AG04450 (cell line): ENCODE results near the gene SMYD4. TPM values are rescaled to one million over a fixed set of nuclear protein-coding genes. Genes with fewer than 3 reads are reported as not detected.
"Not testable (repeated sequence)": the region's sequence is repeated elsewhere in the genome, so short reads cannot be mapped to it uniquely, and the experiment has no call there.

Source experiments
- CTCF ChIA-PET: fragments of 300-600, 350-600 bp; formaldehyde crosslinking; extraction: SDS; loops from one replicate; lab custom pipeline; 2022; ENCODE audit warnings: antibody characterized with exemption, inconsistent platforms; lab: Charles Lee
- POLR2A ChIA-PET: fragments of 350-600 bp; formaldehyde crosslinking; extraction: SDS; loops from one replicate; lab custom pipeline; 2021; ENCODE audit warnings: antibody characterized with exemption, inconsistent platforms; lab: Yijun Ruan, JAX
- DNase-seq: peaks from one replicate; pipeline ENCODE4 v3.0.0-alpha.2; 2011; ENCODE audit warnings: low read depth, low spot score
- H3K27ac ChIP-seq: one replicate; pipeline ENCODE4 v1.5.1; 2012; ENCODE audit warnings: low read depth, low read length, control low read depth
- H3K27me3 ChIP-seq: one replicate; pipeline ENCODE4 v1.6.0; 2012; ENCODE audit warnings: low read length; ENCODE audit not compliant: control insufficient read depth, insufficient read depth
- H3K4me3 ChIP-seq: 2 replicates; pipeline ENCODE4 v1.5.1; 2011; ENCODE audit warnings: mild to moderate bottlenecking, low read depth, low read length, control low read depth
- H3K9me3 ChIP-seq: 2 replicates; pipeline ENCODE4 v1.5.1; 2012; ENCODE audit warnings: low read length; ENCODE audit not compliant: control insufficient read depth, insufficient read depth
- CTCF ChIP-seq: IDR thresholded peaks from 2 replicates; pipeline ENCODE4 v1.5.1; 2011; ENCODE audit warnings: low read depth, low read length, control low read depth, inconsistent platforms
- polyA plus RNA-seq: library from polyadenylated mRNA; depleted of rRNA; stranded (reverse); fragments of >200 nt; gene quantifications from 2 replicates; pipeline ENCODE4 v1.2.3, GENCODE V29; 2011

Gene SMYD4
- polyA plus RNA-seq, 1 experiment, result 5.7 TPM

DNA sequence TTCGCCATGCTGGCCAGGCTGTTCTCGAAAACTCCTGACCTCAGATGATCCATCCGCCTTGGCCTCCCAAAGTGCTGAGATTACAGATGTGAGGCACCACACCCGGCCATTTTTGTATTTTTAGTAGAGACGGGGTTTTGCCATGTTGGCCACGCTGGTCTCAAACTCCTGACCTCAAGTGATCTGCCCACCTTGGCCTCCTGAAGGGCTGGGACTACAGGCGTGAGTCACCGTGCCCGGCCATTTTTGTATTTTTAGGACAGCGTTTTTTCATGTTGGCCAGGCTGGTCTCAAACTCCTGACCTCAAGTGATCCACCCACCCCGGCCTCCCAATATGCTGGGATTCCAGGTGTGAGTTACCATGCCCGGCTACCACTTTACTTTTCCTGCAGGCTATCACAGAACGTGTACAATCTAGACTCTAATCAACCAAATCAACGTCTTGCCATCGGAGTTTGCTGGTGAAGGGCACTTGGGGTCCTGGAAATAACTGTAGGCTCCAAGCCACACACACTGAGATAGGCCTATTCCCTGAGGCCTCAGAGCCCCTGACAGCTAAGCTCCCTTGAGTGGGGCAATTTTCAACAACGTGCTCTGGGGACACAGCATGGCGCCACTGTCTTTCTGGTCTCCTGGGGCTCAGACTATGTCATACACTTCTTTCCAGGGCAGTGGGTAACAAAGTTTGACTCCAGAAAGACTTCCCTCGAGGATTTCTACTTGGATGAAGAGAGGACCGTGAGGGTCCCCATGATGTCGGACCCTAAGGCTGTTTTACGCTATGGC, 55.1 kb downstream of the SMYD4 start:
- CTCF ChIA-PET, result interaction anchor here (0.9 to 1.9 kb wide), 2 partner anchors 9 to 60 kb away, joined by 3 to 9 read pairs; no protein-coding TSS in a partner anchor
- DNase-seq, result no peak
- no peaks in the 10 kb centered on the region for H3K27me3 ChIP-seq
- no peaks in the 10 kb centered on the region; the same call in 1 of the 2 replicates for H3K9me3 ChIP-seq
- H3K4me3 ChIP-seq, result no peak overlapping the region
- TF ChIP-seq CTCF, result no peak
- POLR2A ChIA-PET, result no interaction called here
- no peak overlapping the region for H3K27ac ChIP-seq

DNA sequence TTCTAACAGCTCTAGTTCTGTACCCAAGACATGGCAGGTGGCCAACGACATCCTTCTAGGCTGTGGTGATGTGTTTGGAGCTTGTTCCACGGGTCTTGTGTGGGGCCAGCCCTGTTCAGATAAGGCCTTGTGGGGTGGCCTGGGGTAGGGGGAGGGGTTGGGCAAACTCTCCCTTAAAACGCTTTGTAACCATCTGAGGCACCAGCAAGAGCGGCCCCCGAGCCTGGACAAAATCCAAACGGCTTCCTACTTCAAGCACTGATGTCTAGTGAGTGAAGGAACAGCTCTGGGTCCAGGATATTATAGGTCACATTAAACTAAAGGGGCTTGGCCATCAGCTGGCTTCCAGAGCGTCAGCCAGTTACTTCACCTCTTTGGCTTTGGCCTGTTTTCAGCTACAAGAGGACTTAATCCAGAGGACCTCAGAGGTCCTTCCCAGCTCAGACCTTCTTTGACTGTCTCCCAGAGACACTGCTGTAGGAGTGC, 56.0 kb downstream of the SMYD4 start:
- H3K27ac ChIP-seq, result no peak overlapping the region
- ChIA-PET POLR2A (interaction anchor here (0.7 to 1.0 kb wide), 2 partner anchors 9 to 496 kb away, joined by 3 read pairs; no protein-coding TSS in a partner anchor), CTCF (interaction anchor here (0.5 to 1.9 kb wide), 5 partner anchors 8 to 518 kb away, joined by 3 to 9 read pairs (median 3); no protein-coding TSS in a partner anchor)
- no peak for TF ChIP-seq CTCF
- H3K27me3 ChIP-seq, result no peaks in the 10 kb centered on the region
- no peaks in the 10 kb centered on the region; the same call in 1 of the 2 replicates for H3K9me3 ChIP-seq
- no peak overlapping the region for H3K4me3 ChIP-seq
- DNase-seq, result no peak

DNA sequence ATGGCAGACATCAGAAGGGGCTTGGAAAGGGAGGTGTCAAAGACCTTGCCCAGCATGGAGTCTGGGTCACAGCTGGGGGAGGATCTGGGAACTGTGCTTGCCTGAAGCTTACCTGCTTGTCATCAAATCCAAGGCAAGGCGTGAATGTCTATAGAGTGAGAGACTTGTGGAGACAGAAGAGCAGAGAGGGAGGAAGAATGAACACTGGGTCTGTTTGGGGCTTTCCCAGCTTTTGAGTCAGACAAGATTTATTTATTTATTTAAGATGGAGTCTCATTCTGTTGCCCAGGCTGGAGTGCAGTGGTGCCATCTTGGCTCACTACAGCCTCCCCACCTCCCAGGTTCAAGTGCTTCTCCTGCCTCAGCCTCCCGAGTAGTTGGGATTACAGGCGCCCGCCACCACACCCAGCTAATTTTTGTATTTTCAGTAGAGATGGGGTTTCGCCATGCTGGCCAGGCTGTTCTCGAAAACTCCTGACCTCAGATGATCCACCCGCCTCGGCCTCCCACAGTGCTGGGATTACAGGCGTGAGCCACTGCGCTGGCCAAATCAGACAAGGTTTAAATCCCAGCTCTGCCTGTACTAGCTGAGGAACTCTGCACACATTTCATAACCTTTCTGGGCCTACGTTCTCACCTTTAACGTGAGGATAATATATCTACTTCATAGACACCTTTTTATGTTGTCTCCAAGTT, 56.6 kb downstream of the SMYD4 start:
- H3K27ac ChIP-seq, H3K4me3 ChIP-seq, H3K27me3 ChIP-seq, H3K9me3 ChIP-seq: not testable (repeated sequence)
- ChIA-PET CTCF (interaction anchor here (0.6 to 1.9 kb wide), 5 partner anchors 11 to 519 kb away, joined by 3 to 9 read pairs (median 4); no protein-coding TSS in a partner anchor), POLR2A (interaction anchor here (0.7 to 1.4 kb wide), 3 partner anchors 9 to 496 kb away, joined by 3 to 5 read pairs (median 3); no protein-coding TSS in a partner anchor)
- DNase-seq, result peak; percentile 13

DNA sequence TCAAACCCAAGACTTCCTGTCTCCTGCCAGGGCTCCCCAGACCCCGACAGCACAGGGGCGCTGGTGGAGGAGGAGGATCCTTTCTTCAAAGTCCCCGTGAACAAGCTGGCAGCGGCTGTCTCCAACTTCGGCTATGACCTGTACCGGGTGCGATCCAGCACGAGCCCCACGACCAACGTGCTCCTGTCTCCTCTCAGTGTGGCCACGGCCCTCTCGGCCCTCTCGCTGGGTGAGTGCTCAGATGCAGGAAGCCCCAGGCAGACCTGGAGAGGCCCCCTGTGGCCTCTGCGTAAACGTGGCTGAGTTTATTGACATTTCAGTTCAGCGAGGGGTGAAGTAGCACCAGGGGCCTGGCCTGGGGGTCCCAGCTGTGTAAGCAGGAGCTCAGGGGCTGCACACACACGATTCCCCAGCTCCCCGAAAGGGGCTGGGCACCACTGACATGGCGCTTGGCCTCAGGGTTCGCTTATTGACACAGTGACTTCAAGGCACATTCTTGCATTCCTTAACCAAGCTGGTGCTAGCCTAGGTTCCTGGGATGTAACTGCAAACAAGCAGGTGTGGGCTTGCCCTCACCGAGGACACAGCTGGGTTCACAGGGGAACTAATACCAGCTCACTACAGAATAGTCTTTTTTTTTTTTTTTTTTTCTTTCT, 59.8 kb downstream of the SMYD4 start:
- CTCF ChIA-PET, result no interaction called here
- Histone ChIP-seq H3K27me3 (no peaks in the 10 kb centered on the region), H3K27ac (no peak overlapping the region), H3K4me3 (no peak overlapping the region), H3K9me3 (no peaks in the 10 kb centered on the region; the same call in 1 of the 2 replicates)
- no peak for DNase-seq
- no peak for TF ChIP-seq CTCF
- POLR2A ChIA-PET, result interaction anchor here (0.6 to 0.7 kb wide), 2 partner anchors 18 to 33 kb away, joined by 3 to 7 read pairs; no protein-coding TSS in a partner anchor

GRCh38 chr17:1767358-1767757, 62.3 kb downstream of the SMYD4 start:
- POLR2A ChIA-PET, result no interaction called here

More at GRCh38 chr17:1767358-1767757, 62.3 kb downstream of the SMYD4 start:
- Histone ChIP-seq H3K4me3 (no peak overlapping the region), H3K27ac (no peak overlapping the region), H3K27me3 (no peaks in the 10 kb centered on the region), H3K9me3 (no peaks in the 10 kb centered on the region; the same call in 1 of the 2 replicates)
- no peak for TF ChIP-seq CTCF
- no peak for DNase-seq
- CTCF ChIA-PET, result no interaction called here
